ENCODE data around the gene SLIT3.
A peak's percentile ranks its signal among the peaks of the same experiment; 100 is the strongest.

The SLIT3 gene

DNA sequence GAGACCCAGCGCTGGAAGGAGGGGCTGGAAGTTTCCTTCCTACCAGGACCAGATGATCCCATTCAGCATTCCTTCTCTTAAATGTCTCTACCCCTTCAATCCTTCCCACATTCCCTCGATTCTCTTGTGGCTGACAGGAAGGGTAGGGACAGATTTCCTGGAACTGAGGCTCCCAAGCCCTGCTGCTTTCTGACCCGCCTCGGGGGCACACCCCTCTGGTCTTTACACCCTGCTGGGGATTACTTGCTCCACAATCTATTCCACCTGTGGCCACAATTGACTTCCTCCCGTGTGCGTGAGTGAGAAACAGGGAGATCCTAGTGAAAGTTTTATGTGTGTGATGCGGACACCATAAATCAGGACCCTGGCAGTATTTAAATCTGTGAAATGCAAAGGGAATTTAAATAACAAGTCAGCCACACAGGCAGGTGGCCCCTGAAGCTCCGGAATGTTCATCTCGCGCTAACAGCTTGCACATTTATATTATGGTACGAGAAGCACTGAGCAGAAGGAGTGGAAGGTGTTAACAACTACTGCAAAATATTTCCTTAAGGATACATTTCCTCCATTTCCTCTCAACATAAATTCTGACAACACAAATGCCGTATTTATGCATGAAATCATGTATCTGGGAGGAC, 237.5 kb downstream of the SLIT3 start:
- H3K27ac ChIP-seq (ENCODE audit: extremely low read depth, low read depth, low read length) = no peak overlapping the region
- TF ChIP-seq KLF1 (tag by site-specific recombination; IDR thresholded peaks at IDR 0.05) (0 out of 2 replicates have a peak, but pooled peaks have one; percentile 11), ZNF404 (tag by site-specific recombination; IDR thresholded peaks at IDR 0.05) (no peak), ZIC2 (tag by site-specific recombination; IDR thresholded peaks at IDR 0.05) (peak; percentile 74)
- no peaks in the 10 kb centered on the region for H3K9me3 ChIP-seq (ENCODE audit: control insufficient read depth, insufficient read depth, low read depth, low read length)
- H3K36me3 ChIP-seq (ENCODE audit: control insufficient read depth in 2 of 2, insufficient read depth in 1 of 2, low read length in 2 of 2) = no peaks in the 10 kb centered on the region
- POLR2A ChIA-PET = no interaction called here
- peaks cover 12% of the 10 kb centered on the region for H3K4me1 ChIP-seq (ENCODE audit: control insufficient read depth, insufficient read depth, low read length)
- CTCF ChIA-PET = interaction anchor here (0.7 kb wide), 1 partner anchor 41 kb away, joined by 3 read pairs; no protein-coding TSS in a partner anchor
- no peak overlapping the region for H3K4me3 ChIP-seq (ENCODE audit: low read depth, low read length)

DNA sequence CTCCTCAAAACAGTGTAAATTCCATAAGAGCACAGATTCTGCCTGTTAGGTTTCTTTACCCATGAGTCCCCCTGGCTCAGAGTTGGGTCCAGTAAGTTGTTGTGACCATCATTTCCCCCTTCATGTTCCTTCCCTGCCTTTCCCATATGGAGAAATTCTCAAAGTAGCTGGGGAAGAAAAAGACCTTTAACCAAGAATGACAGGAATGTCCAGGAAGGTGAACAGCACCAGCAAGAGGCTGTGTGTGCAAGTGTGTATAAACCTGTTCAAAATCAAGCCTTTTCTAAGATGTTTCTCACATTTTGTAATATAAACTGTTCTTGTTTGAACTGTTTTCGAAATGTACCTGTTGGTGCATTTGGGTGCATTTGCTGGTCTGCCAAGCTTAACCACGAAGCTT, 238.2 kb downstream of the SLIT3 start:
- no peak overlapping the region for H3K4me3 ChIP-seq (ENCODE audit: low read depth, low read length)
- H3K4me1 ChIP-seq (ENCODE audit: control insufficient read depth, insufficient read depth, low read length) = peaks cover 12% of the 10 kb centered on the region
- TF ChIP-seq ZNF610 (tag by site-specific recombination; IDR thresholded peaks at IDR 0.05; ENCODE audit: borderline replicate concordance) (no peak), ZNF350 (tag by site-specific recombination; IDR thresholded peaks at IDR 0.05) (no peak), ZNF529 (tag by site-specific recombination; IDR thresholded peaks at IDR 0.05; ENCODE audit: insufficient replicate concordance) (no peak), ZNF311 (tag by site-specific recombination; IDR thresholded peaks at IDR 0.05; ENCODE audit: borderline replicate concordance) (no peak), GLIS2 (tag by site-specific recombination; IDR thresholded peaks at IDR 0.05) (no peak), HOXC10 (CRISPR knock-in tag; IDR thresholded peaks at IDR 0.05) (no peak), ZFP3 (tag by site-specific recombination; IDR thresholded peaks at IDR 0.05; ENCODE audit: low read depth) (no peak), ZNF354C (tag by site-specific recombination; IDR thresholded peaks at IDR 0.05; ENCODE audit: borderline replicate concordance, low read depth) (no peak), ZNF223 (tag by site-specific recombination; IDR thresholded peaks at IDR 0.05) (no peak), GLI4 (tag by site-specific recombination; IDR thresholded peaks at IDR 0.05) (no peak), BCL11B (tag by site-specific recombination; IDR thresholded peaks at IDR 0.05; ENCODE audit: low read depth) (no peak)
- no peaks in the 10 kb centered on the region for H3K36me3 ChIP-seq (ENCODE audit: control insufficient read depth in 2 of 2, insufficient read depth in 1 of 2, low read length in 2 of 2)
- ChIA-PET CTCF (no interaction called here), POLR2A (no interaction called here)
- no peaks in the 10 kb centered on the region for H3K9me3 ChIP-seq (ENCODE audit: control insufficient read depth, insufficient read depth, low read depth, low read length)
- H3K27ac ChIP-seq (ENCODE audit: extremely low read depth, low read depth, low read length) = no peak overlapping the region

DNA sequence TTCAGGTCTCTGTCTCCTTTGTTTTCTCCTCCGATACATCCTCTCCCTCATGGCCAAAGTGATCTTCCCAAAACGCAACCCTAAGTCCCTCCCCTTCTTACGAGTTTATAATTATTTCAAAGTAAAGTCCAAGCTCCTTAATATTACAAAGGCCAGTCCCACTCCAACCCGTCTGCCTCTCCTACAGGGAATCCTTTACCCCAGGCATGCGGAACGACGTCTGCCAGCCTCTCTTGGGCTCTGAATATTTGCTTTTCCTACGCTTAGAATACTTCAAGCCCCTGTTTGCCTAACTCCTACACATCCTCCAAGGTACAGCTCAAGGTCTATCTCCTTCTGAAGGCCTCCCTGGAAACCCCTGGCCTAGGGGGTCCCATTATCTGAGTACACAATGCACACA, 246.4 kb downstream of the SLIT3 start:
- no peak overlapping the region for H3K4me3 ChIP-seq (ENCODE audit: low read depth, low read length)
- no peak overlapping the region for H3K27ac ChIP-seq (ENCODE audit: extremely low read depth, low read depth, low read length)
- no peaks in the 10 kb centered on the region for H3K4me1 ChIP-seq (ENCODE audit: control insufficient read depth, insufficient read depth, low read length)
- TF ChIP-seq, protein P1, sequence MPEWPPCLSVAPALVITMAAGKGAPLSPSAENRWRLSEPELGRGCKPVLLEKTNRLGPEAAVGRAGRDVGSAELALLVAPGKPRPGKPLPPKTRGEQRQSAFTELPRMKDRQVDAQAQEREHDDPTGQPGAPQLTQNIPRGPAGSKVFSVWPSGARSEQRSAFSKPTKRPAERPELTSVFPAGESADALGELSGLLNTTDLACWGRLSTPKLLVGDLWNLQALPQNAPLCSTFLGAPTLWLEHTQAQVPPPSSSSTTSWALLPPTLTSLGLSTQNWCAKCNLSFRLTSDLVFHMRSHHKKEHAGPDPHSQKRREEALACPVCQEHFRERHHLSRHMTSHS (tag by site-specific recombination; IDR thresholded peaks at IDR 0.05) = no peak
- TF ChIP-seq ZNF214 (tag by site-specific recombination; IDR thresholded peaks at IDR 0.05; ENCODE audit: borderline replicate concordance) (no peak), BCL11B (tag by site-specific recombination; IDR thresholded peaks at IDR 0.05; ENCODE audit: low read depth) (no peak), ZFP41 (tag by site-specific recombination; IDR thresholded peaks at IDR 0.05; ENCODE audit: borderline replicate concordance) (no peak), ZNF174 (tag by site-specific recombination; IDR thresholded peaks at IDR 0.05) (no peak), ZXDB (tag by site-specific recombination; IDR thresholded peaks at IDR 0.05) (no peak), ZNF335 (tag by site-specific recombination; conservative IDR thresholded peaks at IDR 0.05) (no peak), ZNF132 (tag by site-specific recombination; IDR thresholded peaks at IDR 0.05; ENCODE audit: borderline replicate concordance) (no peak), ZNF24 (tag by site-specific recombination; IDR thresholded peaks at IDR 0.05) (no peak), ZNF654 (tag by site-specific recombination; IDR thresholded peaks at IDR 0.05; ENCODE audit: low read depth) (no peak), RBAK (tag by site-specific recombination; IDR thresholded peaks at IDR 0.05) (no peak), ZNF404 (tag by site-specific recombination; IDR thresholded peaks at IDR 0.05) (no peak), ZNF184 (tag by site-specific recombination; IDR thresholded peaks at IDR 0.05) (no peak), SALL2 (tag by site-specific recombination; IDR thresholded peaks at IDR 0.05; ENCODE audit: borderline replicate concordance) (no peak), WT1 (tag by site-specific recombination; IDR thresholded peaks at IDR 0.05) (no peak)
- TF ChIP-seq, protein P2, sequence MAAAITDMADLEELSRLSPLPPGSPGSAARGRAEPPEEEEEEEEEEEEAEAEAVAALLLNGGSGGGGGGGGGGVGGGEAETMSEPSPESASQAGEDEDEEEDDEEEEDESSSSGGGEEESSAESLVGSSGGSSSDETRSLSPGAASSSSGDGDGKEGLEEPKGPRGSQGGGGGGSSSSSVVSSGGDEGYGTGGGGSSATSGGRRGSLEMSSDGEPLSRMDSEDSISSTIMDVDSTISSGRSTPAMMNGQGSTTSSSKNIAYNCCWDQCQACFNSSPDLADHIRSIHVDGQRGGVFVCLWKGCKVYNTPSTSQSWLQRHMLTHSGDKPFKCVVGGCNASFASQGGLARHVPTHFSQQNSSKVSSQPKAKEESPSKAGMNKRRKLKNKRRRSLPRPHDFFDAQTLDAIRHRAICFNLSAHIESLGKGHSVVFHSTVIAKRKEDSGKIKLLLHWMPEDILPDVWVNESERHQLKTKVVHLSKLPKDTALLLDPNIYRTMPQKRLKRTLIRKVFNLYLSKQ (tag by site-specific recombination; IDR thresholded peaks at IDR 0.05; ENCODE audit: borderline replicate concordance) = no peak
- TF ChIP-seq, protein P3, sequence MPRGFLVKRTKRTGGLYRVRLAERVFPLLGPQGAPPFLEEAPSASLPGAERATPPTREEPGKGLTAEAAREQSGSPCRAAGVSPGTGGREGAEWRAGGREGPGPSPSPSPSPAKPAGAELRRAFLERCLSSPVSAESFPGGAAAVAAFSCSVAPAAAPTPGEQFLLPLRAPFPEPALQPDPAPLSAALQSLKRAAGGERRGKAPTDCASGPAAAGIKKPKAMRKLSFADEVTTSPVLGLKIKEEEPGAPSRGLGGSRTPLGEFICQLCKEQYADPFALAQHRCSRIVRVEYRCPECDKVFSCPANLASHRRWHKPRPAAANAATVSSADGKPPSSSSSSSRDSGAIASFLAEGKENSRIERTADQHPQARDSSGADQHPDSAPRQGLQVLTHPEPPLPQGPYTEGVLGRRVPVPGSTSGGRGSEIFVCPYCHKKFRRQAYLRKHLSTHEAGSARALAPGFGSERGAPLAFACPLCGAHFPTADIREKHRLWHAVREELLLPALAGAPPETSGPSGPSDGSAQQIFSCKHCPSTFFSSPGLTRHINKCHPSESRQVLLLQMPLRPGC (tag by site-specific recombination; IDR thresholded peaks at IDR 0.05) = no peak
- POLR2A ChIA-PET = no interaction called here
- H3K9me3 ChIP-seq (ENCODE audit: control insufficient read depth, insufficient read depth, low read depth, low read length) = no peaks in the 10 kb centered on the region
- CTCF ChIA-PET = no interaction called here
- no peaks in the 10 kb centered on the region for H3K36me3 ChIP-seq (ENCODE audit: control insufficient read depth in 2 of 2, insufficient read depth in 1 of 2, low read length in 2 of 2)
